Stimulated activated naive B cell treated with anti-CD40 and anti-IgM and Interleukin-4, amounts not matched to agents 10 μg/mL and 1 μg/mL and 100 μg/mL, for 72 hours (primary cell): ENCODE results near the gene LRRC49.
"Not testable (repeated sequence)": the region's sequence is repeated elsewhere in the genome, so short reads cannot be mapped to it uniquely, and the experiment has no call there.

ENCODE experiments used
- ATAC-seq, 2 donors: fragments of 150-1000 bp; cut with Tn5 transposase; replicated peaks; 2 replicates each; pipeline ENCODE4 v1.10.0; 2021; ENCODE audit warnings: moderate library complexity in 1 of 2
- DNase-seq: peaks from one replicate; pipeline ENCODE4 v3.0.0; 2021
- H3K27ac Mint-ChIP-seq: one replicate; pipeline ENCODE4 v1.8.0; 2022; ENCODE audit warnings: mild to moderate bottlenecking, mixed read lengths
- H3K27me3 Mint-ChIP-seq, 2 donors: one replicate each; pipeline ENCODE4 v1.8.0; 2022; ENCODE audit warnings: mixed read lengths in 2 of 2
- H3K36me3 Mint-ChIP-seq, 2 donors: one replicate each; pipeline ENCODE4 v1.8.0; 2022; ENCODE audit warnings: mixed read lengths in 2 of 2, mild to moderate bottlenecking in 1 of 2
- H3K4me1 Mint-ChIP-seq, 2 donors: one replicate each; pipeline ENCODE4 v1.8.0; 2022; ENCODE audit warnings: mixed read lengths in 2 of 2, mild to moderate bottlenecking in 1 of 2
- H3K4me3 Mint-ChIP-seq, 2 donors: one replicate each; pipeline ENCODE4 v1.8.0; 2022; ENCODE audit warnings: mild to moderate bottlenecking in 2 of 2, mixed read lengths in 2 of 2, moderate library complexity in 1 of 2
- H3K9me3 Mint-ChIP-seq, 2 donors: one replicate each; pipeline ENCODE4 v1.8.0; 2022; ENCODE audit warnings: mixed read lengths in 2 of 2, mild to moderate bottlenecking in 1 of 2

Gene LRRC49

DNA sequence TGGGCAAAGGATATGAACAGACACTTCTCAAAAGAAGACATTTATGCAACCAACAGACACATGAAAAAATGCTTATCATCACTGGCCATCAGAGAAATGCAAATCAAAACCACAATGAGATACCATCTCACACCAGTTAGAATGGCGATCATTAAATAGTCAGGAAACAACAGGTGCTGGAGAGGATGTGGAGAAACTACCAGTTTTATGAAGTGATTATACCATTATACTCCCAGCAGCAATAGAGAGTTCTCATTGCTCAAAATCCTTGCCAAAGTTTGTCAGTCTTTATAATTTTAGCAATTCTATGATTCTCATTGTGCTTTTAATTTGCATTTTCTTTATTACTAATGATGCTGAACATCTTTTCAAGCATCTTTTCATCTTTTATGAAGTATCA lies 34.3 kb downstream of the LRRC49 start:
- ATAC-seq, H3K4me3 Mint-ChIP-seq, DNase-seq, H3K36me3 Mint-ChIP-seq, H3K9me3 Mint-ChIP-seq, H3K27ac Mint-ChIP-seq, H3K4me1 Mint-ChIP-seq: not testable (repeated sequence)
- H3K27me3 Mint-ChIP-seq = peaks cover 19 to 27% of the 10 kb centered on the region in 2 donors

DNA sequence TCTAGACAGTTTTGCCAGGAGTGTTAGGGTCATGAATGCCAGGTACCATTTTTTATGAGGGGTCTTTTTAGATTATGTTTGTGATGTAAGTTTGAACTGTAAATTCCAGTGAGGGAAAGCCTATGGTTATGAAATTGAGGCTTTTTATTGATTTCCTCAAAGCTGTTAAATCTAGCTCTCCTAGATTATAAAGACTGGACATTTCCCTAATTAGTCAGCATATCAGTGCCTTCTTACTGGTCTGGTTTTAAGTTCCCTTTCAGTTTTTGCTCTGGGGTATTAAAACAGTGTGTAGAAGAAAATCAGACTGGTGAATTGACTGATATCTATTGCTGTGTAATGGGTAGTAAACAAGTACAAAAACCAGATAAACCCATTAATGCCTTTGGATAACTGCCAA lies 39.2 kb downstream of the LRRC49 start:
- DNase-seq = no peak
- peaks cover 15 to 24% of the 10 kb centered on the region in 2 donors for H3K27me3 Mint-ChIP-seq

DNA sequence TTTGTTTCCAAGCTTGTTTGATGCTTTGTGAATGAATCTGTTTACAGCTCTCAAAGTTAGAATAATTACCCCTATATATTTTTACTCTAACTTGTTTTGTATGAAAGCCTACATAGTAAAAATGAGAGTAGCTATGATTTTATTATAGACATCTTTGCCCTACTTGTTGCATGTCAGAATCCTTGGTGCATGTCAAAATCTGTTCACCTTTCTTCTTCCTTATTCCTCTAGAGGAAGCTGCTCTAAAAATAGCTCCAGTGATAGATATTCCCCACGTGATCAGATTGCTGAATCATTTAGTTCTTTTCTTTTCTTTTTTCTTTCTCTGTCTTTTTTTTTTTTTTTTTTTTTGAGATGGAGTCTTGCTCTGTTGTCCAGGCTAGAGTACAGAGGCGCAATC lies 39.8 kb downstream of the LRRC49 start:
- peaks cover 15 to 23% of the 10 kb centered on the region in 2 donors for H3K27me3 Mint-ChIP-seq
- H3K36me3 Mint-ChIP-seq = no peaks in the 10 kb centered on the region
- peak; percentile 36 to 48 for ATAC-seq
- peaks cover 3 to 6% of the 10 kb centered on the region in 2 donors for H3K4me1 Mint-ChIP-seq
- H3K27ac Mint-ChIP-seq = no peak overlapping the region
- no peak overlapping the region for H3K4me3 Mint-ChIP-seq
- no peak for DNase-seq
- H3K9me3 Mint-ChIP-seq = no peaks in the 10 kb centered on the region

More for the DNA sequence above, 39.2 kb downstream of the LRRC49 start:
- Mint-ChIP-seq H3K27ac (no peak overlapping the region), H3K36me3 (no peaks in the 10 kb centered on the region), H3K4me3 (no peak overlapping the region), H3K4me1 (peaks cover 3 to 6% of the 10 kb centered on the region in 2 donors), H3K9me3 (no peaks in the 10 kb centered on the region)
- ATAC-seq = no peak

DNA sequence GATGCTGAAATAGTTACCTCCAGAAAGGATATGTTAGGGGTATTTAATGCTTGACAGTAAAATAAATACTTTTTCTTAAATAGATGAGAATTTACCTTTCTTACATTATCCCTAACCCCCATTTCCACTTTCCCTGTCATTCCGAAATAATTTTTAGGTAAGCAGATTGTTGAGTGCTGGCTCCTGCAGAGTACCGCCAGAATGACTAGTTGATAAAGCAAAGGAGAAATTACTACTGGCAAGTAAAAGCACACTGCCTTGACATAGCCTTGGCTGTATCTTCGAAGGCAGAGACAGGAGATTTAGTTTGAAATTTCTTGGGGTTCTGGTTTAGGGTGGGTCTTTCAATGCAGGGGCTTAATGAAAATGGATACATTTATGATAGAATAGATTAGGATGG lies 40.8 kb downstream of the LRRC49 start:
- Mint-ChIP-seq H3K27ac (no peak overlapping the region), H3K4me1 (peaks cover 3 to 6% of the 10 kb centered on the region in 2 donors), H3K36me3 (no peaks in the 10 kb centered on the region), H3K27me3 (peaks cover 11 to 22% of the 10 kb centered on the region in 2 donors), H3K4me3 (no peak overlapping the region), H3K9me3 (no peaks in the 10 kb centered on the region)
- ATAC-seq = no peak
- no peak for DNase-seq

DNA sequence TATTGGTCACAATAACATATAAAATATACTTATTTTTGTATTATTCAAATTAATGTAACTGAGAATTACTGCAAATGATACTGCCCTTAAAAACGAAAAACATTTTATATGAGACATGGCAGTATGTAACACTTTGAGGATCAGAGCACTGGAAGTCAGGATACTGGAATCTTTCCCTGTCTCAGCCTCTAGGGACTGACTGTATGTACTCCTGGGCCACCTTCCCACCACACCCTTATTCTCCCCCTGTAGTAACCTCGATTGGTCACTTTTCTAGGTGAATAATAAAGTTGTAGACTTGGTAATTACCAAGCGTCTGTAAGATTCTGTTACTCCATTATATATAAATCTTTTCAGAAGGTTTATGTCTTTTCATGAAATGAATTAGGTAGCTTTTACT lies 43.0 kb downstream of the LRRC49 start:
- Mint-ChIP-seq H3K9me3 (no peaks in the 10 kb centered on the region), H3K27me3 (peaks cover 0 to 6% of the 10 kb centered on the region in 2 donors), H3K27ac (no peak overlapping the region), H3K4me1 (peaks cover 3 to 6% of the 10 kb centered on the region in 2 donors), H3K4me3 (no peak overlapping the region), H3K36me3 (no peaks in the 10 kb centered on the region)
- ATAC-seq (no peak), DNase-seq (no peak)

DNA sequence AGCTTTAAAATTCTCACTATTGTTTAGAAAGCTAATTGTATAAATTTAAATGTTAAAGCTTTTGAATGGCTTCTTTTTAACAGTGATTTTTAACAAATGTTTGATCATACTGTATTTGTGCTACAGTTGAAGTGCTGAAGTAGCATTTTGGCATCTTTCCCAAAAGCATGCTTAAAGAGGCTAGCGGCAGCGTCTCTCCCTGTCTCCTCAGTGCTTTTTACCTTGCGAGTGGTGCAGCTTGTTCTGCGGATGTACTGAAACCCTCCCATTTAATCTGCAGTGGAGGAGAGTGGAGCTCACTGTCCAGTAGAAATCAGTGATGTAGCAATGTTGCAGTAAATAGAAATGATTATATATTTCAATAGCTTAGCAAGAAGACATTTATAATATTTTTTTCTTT lies 43.7 kb downstream of the LRRC49 start:
- no peak overlapping the region for H3K4me3 Mint-ChIP-seq
- H3K9me3 Mint-ChIP-seq = no peaks in the 10 kb centered on the region
- H3K27me3 Mint-ChIP-seq = peaks cover 0 to 6% of the 10 kb centered on the region in 2 donors
- ATAC-seq (no peak), DNase-seq (no peak)
- peaks cover 3 to 6% of the 10 kb centered on the region in 2 donors for H3K4me1 Mint-ChIP-seq
- no peaks in the 10 kb centered on the region for H3K36me3 Mint-ChIP-seq
- H3K27ac Mint-ChIP-seq = no peak overlapping the region

DNA sequence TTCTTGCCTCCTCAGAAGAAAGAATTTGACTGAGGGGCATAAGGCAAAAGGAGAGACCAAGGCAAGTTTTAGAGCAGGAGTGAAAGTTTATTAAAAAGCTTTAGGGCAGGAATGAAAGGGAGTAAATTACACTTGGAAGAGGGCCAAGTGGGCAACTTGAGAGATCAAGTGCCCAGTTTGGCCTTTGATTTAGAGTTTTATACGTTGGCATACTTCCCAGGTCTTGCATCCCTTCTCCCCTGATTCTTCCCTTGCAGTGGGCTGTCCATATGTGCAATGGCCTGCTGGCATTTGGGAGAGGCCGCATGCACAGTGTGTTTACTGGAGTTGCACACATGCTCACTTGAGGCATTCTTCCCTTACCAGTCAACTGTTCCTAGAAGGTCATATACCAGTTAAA lies 50.7 kb downstream of the LRRC49 start:
- H3K27me3 Mint-ChIP-seq, ATAC-seq, H3K4me3 Mint-ChIP-seq, H3K9me3 Mint-ChIP-seq, DNase-seq, H3K4me1 Mint-ChIP-seq, H3K27ac Mint-ChIP-seq, H3K36me3 Mint-ChIP-seq: not testable (repeated sequence)

DNA sequence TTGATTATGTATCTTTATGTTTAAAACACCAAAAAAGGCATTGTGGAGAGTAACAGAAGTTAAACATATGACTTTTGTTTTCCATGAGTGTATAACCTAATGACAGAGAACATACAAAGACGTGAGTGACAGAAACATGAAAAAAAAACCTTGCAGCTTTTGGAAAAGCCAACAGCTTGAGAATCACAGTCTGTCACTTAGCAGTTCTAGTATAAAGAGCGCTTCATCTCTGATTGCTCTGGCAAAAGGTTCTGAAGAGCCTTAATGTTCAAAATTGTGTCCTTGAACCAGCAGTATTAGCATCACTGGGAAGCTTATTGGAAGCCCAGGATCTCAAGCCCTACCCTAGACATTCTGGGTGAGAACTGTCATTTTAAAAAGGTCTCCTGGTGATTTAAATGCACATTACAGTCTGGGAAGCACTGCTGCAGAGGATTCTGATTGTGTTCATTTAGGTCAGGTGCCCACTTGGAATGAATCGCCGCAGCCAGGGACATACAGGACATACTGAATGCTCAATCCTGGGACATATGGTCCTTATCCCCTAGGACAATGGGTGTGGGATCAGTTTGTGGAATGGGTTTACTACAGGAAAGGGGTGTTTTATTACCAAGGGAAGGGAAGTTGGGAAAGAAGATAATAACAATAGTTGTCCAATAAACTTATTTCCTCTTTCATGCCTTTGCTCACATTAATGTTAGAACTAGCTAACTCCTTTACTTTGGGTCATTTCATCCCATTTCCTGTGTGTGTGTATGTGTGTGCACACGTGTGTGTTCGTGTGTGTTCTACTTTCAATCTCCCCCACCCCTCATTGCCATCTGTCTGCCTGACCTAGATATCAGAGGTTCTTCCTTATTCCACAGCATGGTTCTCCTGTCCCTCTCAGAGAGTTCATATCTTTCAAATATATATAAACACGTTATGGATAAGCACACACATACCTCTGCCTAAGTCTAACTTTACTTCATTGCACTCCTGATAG lies 55.0 kb downstream of the LRRC49 start:
- Mint-ChIP-seq H3K27ac (no peak overlapping the region), H3K27me3 (no peaks in the 10 kb centered on the region), H3K9me3 (peaks cover 0 to 11% of the 10 kb centered on the region in 2 donors), H3K4me3 (no peak overlapping the region), H3K4me1 (no peaks in the 10 kb centered on the region), H3K36me3 (no peaks in the 10 kb centered on the region)
- DNase-seq = no peak
- ATAC-seq = no peak

DNA sequence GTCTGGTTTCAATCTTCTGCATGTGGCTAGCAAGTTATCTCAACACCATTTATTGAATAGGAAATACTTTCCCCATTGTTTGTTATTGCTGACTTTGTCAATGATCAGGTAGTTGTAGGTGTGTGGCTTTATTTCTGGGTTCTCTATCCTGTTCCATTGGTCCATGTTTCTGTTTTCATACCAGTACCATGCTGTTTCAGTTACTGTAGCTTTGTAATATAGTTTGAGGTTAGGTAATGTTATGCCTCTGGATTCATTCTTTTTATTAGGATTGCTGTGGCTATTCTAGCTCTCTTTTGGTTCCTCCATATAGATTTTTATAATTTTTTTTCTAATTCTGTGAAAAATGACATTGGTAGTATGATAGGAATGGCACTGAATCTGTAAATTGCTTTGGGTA lies 58.3 kb downstream of the LRRC49 start:
- peaks cover 7 to 14% of the 10 kb centered on the region in 2 donors for H3K27me3 Mint-ChIP-seq

DNA sequence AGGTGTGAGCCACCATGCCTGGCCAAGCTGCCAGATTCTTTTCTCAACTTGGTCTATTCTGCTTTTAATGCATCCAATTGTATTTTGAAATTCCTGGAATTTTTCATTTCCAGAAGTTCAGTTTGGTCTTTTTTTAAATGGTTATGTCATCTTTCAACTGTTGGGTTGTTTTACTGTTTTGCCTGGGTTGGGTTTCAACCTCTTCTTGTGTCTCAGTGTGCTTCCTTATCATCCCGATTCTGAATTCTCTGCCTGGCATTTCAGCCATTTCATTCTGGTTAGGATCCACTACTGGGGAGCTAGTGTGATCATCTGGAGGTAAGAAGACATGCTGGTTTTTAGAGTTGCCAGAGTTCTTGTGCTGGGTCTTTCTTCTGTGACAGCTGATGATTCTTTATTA lies 61.5 kb downstream of the LRRC49 start:
- Mint-ChIP-seq H3K9me3 (peaks cover 0 to 13% of the 10 kb centered on the region in 2 donors), H3K27ac (no peak overlapping the region), H3K4me3 (no peak overlapping the region), H3K4me1 (no peaks in the 10 kb centered on the region), H3K36me3 (no peaks in the 10 kb centered on the region), H3K27me3 (peaks cover 7 to 24% of the 10 kb centered on the region in 2 donors)
- DNase-seq = no peak
- ATAC-seq = no peak

More for the DNA sequence above, 58.3 kb downstream of the LRRC49 start:
- H3K4me1 Mint-ChIP-seq = no peaks in the 10 kb centered on the region
- DNase-seq (no peak), ATAC-seq (no peak)
- peaks cover 0 to 13% of the 10 kb centered on the region in 2 donors for H3K9me3 Mint-ChIP-seq
- H3K4me3 Mint-ChIP-seq = no peak overlapping the region
- no peaks in the 10 kb centered on the region for H3K36me3 Mint-ChIP-seq
- H3K27ac Mint-ChIP-seq = no peak overlapping the region

DNA sequence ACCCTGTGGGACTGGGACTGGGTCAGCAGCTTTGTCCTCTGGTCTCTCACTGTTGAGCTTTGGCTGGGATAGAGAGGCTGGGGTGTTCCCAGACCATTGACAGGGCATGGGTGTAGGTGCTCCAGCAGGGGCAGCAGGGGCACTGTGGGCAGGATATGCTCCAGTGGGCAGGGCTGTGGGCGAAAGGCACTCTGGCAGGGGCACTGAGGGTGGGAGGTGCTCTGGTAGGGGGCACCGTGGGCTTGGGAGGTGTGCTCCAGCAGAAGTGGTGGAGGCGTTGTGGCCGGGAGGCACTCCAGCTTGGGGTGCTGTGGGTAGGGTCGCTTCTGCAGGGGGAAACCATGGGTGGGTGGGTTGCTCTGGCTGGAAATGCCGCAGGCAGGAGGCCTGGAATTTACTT lies 62.1 kb downstream of the LRRC49 start:
- Mint-ChIP-seq H3K9me3 (peaks cover 0 to 13% of the 10 kb centered on the region in 2 donors), H3K27ac (no peak overlapping the region), H3K36me3 (no peaks in the 10 kb centered on the region), H3K4me3 (no peak overlapping the region), H3K27me3 (peaks cover 7 to 24% of the 10 kb centered on the region in 2 donors), H3K4me1 (no peaks in the 10 kb centered on the region)
- DNase-seq = no peak
- no peak for ATAC-seq

DNA sequence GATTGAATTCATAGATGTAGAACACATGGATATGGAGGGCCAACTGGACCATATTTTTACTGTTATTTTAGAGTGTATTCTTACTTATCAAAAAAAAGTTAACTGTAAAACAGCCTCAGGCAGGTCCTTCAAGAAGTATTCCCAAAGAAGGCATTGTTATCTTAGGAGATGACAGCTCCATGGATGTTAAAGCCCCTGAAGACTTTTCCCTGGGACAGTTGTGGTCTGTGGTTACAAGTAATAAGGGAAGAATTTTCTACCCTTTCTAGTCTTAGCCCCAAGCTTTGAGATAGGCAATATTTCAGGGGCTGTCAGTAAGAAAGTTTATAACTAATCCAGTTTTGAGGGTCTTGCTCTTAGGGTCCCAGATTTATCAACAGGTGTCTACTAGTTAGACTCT lies 62.5 kb downstream of the LRRC49 start:
- Mint-ChIP-seq H3K27me3 (peaks cover 7 to 25% of the 10 kb centered on the region in 2 donors), H3K4me3 (no peak overlapping the region), H3K4me1 (no peaks in the 10 kb centered on the region), H3K9me3 (peaks cover 0 to 13% of the 10 kb centered on the region in 2 donors), H3K27ac (no peak overlapping the region), H3K36me3 (no peaks in the 10 kb centered on the region)
- DNase-seq (no peak), ATAC-seq (no peak)

DNA sequence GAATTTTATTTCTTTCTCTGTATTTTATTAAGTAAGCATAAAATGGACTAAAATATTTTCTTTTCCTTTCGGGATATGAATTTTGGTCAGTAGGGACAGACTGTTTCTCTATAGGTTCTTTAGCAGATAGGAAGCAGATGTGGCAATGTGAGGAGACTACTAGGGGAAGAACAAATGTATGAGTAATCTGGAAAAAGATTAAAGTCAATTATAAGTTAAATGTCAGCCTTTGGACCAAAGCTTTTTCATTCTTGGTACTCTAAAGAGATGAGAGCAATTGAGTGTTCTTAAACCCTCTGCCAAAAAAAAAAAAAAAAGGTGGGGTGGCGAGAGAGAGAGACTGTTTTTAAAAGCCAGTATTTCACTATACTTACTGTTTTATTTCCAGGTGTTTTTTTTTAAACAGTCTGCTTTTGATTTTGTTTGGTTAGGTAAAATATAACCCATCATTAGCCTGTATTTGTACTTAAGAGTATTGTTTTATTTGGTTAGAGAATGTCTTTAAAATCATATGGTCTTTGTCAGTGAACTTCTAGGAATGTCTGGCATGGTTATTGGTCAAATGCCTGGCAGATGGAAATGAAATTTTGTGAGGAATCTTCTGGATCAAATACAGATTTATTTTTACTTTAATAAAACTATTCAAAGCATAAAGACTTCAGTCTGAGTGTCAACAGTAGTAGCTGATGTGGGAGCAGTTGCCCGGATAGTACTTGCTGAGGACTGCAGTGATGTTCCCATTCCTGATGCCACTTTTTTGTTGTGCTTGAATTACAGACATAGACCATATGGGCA lies 63.8 kb downstream of the LRRC49 start:
- Mint-ChIP-seq H3K4me3 (no peak overlapping the region), H3K27ac (no peak overlapping the region), H3K27me3 (peaks cover 9 to 28% of the 10 kb centered on the region in 2 donors), H3K4me1 (no peaks in the 10 kb centered on the region), H3K9me3 (peaks cover 0 to 5% of the 10 kb centered on the region in 2 donors), H3K36me3 (no peaks in the 10 kb centered on the region)
- DNase-seq (no peak), ATAC-seq (no peak)

DNA sequence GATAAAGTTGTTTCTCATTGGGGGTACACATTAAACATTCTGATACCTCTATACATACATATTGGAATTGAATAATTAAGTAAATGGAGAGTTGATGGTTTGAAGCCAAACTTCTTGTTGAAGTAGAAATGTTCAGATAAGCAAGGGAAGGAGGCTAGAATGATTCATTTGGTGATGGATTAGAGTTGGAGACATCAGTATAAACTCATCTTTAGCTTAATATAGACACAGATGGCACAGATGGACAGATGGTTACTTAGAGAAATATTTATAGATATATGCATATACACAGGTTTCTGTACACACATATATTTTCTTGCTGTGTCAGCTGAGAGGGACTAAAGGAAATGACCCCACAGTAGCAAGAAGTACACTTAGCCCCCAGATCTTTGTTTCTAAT lies 69.5 kb downstream of the LRRC49 start:
- no peak overlapping the region for H3K27ac Mint-ChIP-seq
- DNase-seq (no peak), ATAC-seq (no peak)
- no peaks in the 10 kb centered on the region for H3K36me3 Mint-ChIP-seq
- H3K4me3 Mint-ChIP-seq = no peak overlapping the region
- no peaks in the 10 kb centered on the region for H3K4me1 Mint-ChIP-seq
- no peaks in the 10 kb centered on the region for H3K9me3 Mint-ChIP-seq
- peaks cover 5 to 15% of the 10 kb centered on the region in 2 donors for H3K27me3 Mint-ChIP-seq
